HG02870 (cell line): Measurements from ENCODE around the gene PIK3CG.
"Not testable (repeated sequence)": the region's sequence is repeated elsewhere in the genome, so short reads cannot be mapped to it uniquely, and the experiment has no call there.

Experiments used
- ATAC-seq: cut with Tn5 transposase; IDR thresholded peaks from one replicate; pipeline ENCODE4 v1.9.1; 2021; ENCODE audit warnings: mild to moderate bottlenecking, moderate library complexity; ENCODE audit not compliant: unreplicated experiment

Gene PIK3CG

DNA sequence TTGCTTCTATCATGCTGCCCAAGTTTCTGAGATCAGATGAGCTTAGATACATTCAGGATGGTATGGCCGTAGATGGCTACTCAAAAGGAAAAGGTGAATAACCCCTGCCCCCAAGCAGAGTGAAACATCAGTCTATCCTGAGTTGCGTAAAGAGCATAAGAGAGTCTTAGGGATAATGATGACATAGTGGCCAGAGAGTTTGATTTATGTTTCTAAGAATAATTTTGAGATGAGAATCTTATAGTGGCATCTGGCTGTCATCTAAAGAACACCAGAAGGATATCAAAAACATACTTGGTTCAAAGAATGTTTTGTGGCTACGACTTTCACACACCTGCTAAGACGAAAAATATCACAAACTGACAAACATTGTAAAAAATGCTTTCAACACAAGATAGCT is 20.6 kb downstream of the PIK3CG start:
- ATAC-seq: no peak

GRCh38 chr7:106887421-106887820 is 22.3 kb downstream of the PIK3CG start:
- ATAC-seq: peak; percentile 66

- ATAC-seq: no peak
Observed at GRCh38 chr7:106888204-106888603, 23.1 kb downstream of the PIK3CG start.

DNA sequence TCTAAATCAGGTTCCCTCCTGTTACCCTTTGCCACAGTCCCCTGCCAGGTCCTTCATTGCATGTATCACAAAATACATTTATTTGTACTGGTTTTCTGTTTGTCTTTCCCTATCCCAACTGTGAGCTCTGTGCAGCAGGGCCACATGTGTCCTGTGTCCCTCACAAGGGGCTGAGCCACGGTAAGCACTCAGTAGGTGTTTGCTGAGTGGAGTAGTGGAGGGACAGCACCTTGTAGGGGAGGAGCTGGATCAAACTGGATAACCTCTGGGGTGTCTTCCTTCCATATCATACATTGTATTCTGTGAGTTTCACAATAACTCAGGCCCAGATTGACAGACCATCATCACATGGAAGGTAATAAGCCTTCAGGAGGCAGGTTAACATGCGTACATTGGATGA is 25.9 kb downstream of the PIK3CG start:
- no peak for ATAC-seq

GRCh38 chr7:106891548-106892410 is 26.7 kb downstream of the PIK3CG start:
- no peak for ATAC-seq

DNA sequence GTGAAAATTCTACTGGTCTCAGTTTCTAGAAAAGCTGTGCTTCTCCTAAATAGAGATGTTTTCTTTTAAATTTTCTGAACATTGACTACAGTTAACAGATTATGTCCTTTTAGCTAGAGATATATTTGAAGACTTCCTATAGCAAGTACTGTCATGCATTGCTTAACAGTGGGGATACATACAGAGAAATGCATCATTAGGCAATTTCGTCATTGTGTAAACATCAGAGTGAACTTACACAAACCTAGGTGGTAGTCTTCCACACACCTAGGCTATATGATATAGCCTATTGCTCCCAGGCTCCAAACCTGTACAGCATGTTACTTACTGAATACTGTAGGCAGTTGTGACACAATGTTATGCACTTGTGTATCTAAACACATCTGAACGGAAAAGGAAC is 28.5 kb downstream of the PIK3CG start:
- ATAC-seq: no peak

- ATAC-seq: peak; percentile 88
Observed at GRCh38 chr7:106895246-106895864, 30.3 kb downstream of the PIK3CG start.

DNA sequence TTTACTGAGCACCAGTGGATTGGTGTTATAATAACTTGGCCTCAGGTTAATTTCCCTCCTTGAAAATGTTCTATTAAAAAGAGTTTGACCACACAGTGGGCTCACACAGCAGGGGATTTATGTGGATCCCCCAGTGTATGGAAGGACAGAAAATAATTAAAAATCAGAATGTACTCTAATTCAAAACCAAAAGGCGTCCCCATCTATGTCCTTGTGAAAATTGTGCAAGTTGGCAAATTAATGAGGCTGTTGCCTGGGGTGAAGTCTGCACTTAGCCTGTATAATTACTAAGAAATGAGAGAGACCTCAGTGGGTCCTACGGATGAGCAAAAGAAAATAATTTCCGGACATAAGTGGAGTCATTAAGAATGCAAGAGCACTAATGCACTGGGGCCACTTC is 31.1 kb downstream of the PIK3CG start:
- ATAC-seq: no peak

DNA sequence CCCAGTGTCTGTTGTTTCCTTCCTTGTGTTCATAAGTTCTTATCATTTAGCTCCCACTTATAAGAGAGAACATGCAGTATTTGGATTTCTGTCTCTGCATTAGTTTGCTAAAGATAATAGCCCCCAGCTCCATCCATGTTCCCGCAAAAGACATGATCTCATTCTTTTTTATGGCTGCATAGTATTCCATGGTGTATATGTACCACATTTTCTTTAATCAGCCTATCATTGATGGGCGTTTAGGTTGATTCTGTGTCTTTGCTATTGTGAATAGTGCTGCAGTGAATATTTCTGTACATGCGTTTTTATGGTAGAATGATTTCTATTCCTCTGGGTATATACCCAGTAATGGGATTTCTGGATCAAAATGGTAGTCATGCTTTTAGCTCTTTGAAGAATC is 32.5 kb downstream of the PIK3CG start:
- ATAC-seq: not testable (repeated sequence)

GRCh38 chr7:106898967-106899366 is 33.9 kb downstream of the PIK3CG start:
- ATAC-seq: not testable (repeated sequence)

- ATAC-seq: no peak
Observed at GRCh38 chr7:106901828-106902441, 36.9 kb downstream of the PIK3CG start.

DNA sequence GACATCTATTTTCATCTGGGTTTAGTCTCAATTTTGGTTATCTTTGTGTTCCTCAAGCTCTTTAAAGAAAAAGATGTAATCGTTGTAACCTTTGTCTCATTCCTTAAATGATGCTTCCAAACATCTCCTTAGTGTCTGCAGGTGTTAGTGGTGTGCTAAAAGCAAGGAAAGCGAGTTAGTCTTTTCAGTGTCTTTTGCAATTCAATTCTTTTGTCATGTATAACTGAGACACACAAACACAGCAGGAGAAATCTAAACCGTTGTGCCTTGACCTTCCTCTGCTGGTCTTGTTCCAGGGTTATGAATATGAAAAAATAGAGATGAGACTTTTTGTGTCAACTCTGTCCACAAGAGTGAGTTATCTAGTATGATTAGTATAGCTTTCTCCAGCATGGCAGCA is 40.7 kb downstream of the PIK3CG start:
- no peak for ATAC-seq

GRCh38 chr7:106911959-106912358 is 46.9 kb downstream of the PIK3CG start:
- no peak for ATAC-seq

DNA sequence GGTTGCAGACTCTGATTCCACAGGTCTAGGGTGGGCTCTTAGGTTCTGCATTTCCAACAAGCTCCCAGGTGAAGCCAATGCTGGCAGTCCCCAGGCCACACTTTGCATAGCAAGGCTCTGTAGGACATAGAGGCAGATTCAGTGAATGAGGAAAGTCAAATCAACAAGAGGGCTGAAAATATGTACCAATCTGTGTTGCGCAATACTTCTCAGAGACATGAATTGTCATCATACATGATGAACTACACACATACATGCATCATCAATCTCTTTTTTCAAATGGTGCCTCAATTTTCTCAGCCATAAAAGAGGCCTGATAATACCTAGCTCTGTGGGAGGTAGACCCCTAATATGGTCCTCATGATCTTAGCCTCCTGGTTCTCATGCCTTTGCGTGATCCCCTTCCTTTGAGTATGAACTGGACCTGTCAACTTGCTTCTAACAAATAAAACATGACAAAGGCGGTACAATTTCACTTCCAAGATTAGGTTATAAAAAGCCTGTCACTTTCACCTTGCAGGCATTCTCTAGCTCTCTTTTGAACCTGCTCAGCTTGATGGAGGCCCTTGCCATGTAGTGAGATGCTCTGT is 49.0 kb downstream of the PIK3CG start:
- no peak for ATAC-seq

DNA sequence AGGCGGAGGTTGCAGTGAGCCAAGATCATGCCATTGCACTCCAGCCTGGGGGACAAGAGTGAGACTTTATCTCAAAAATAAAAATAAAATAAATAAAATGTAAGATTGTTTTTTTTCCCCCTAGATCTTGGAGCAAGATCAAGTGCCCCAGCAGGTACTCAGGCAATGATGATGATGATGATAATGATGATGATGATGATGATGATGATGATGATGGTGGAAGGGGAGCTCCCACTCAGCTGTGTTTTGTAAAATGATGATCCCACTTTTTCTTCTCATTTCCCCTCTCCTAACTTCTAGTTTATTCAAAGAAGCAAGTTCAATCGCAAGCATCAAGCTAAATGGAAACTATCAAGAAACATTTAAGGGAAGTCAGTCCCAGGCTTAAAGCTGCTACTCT is 50.3 kb downstream of the PIK3CG start:
- ATAC-seq: no peak

- peak; percentile 98 for ATAC-seq
Observed at GRCh38 chr7:106915873-106916272, 50.8 kb downstream of the PIK3CG start.

DNA sequence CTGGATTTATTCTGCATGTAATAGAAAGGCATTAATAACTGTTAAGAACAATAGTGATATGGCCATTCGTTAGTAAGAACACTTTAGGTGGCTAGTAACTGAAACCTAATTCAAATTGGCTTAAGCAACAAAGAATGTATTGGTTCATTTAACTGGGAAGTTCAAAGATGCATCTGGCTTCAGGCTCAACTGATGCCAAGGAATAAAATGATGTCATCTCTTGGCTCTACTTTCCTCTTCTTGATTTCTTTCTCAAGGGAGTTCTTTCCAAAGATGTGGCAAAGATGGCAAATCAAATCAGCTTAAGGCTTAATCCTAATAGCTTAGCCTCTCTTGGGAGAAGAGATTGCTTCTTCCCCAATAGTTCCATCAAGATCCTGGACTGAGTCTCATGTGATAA is 51.6 kb downstream of the PIK3CG start:
- no peak for ATAC-seq

- ATAC-seq: no peak
Observed at GRCh38 chr7:106918991-106919390, 53.9 kb downstream of the PIK3CG start.

GRCh38 chr7:106924468-106924867 is 59.4 kb downstream of the PIK3CG start:
- not testable (repeated sequence) for ATAC-seq

DNA sequence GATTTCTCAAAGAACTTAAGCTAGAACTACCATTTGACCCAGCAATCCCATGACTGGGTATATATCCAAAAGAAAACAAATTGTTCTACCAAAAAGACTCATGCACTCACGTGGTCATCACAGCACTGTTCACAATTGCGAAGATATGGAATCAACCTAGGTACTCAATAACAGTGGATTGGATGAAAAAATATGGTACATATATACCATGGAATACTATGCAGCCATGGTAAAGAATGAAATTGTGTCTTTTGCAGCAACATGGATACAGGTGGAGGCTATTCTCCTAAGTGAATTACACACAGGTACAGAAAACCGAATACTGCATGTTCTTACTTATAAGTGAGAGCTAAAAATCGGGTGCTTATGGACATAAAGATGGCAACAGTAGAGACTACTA is 61.8 kb downstream of the PIK3CG start:
- ATAC-seq: no peak

DNA sequence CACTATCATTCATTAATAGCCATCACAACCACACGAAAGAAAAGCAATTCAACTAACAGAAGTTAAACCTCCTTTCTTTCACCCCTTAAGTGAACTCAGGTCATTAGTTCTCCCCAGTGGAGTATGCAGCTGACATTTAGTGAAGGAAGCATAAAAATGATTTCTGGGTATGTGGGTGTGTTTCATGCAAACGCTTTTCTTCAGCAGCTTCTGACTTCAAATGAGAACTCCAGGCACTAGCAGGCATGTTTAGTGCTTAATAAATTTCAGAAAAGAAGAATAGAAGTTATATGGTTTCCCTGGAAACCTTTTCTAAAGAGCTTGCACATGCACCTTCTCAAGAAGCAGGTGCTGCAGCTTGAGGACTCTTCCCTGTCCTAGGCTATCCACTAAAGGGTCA is 62.5 kb downstream of the PIK3CG start:
- ATAC-seq: no peak

DNA sequence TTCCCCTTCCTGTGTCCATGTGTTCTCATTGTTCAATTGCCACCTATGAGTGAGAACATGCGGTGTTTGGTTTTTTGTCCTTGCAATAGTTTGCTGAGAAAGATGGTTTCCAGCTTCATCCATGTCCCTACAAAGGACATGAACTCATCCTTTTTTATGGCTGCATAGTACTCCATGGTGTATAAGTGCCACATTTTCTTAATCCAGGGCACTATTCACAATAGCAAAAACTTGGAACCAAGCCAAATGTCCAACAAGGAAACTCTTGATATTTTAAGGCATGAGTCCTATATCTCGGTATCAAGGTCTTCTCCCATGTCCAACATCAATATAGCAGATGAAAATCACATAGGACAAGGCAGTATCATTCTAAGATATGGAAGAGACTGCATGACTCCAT is 64.5 kb downstream of the PIK3CG start:
- ATAC-seq: not testable (repeated sequence)
